ENCODE data around the gene PTPRD.

Gene PTPRD

GRCh38 chr9:8473244-8474020, 2139.4 kb downstream of the PTPRD start:
- peak in 2 of 56 donors; percentile 9 for DNase-seq

- no peak for DNase-seq
Measured at GRCh38 chr9:8468045-8468637, 2144.7 kb downstream of the PTPRD start.

GRCh38 chr9:8457816-8458215, 2155.0 kb downstream of the PTPRD start:
- no peak for DNase-seq

GRCh38 chr9:8457055-8457454, 2155.7 kb downstream of the PTPRD start:
- DNase-seq: no peak

- no peak for DNase-seq
Measured at GRCh38 chr9:8456344-8456743, 2156.5 kb downstream of the PTPRD start.

DNA sequence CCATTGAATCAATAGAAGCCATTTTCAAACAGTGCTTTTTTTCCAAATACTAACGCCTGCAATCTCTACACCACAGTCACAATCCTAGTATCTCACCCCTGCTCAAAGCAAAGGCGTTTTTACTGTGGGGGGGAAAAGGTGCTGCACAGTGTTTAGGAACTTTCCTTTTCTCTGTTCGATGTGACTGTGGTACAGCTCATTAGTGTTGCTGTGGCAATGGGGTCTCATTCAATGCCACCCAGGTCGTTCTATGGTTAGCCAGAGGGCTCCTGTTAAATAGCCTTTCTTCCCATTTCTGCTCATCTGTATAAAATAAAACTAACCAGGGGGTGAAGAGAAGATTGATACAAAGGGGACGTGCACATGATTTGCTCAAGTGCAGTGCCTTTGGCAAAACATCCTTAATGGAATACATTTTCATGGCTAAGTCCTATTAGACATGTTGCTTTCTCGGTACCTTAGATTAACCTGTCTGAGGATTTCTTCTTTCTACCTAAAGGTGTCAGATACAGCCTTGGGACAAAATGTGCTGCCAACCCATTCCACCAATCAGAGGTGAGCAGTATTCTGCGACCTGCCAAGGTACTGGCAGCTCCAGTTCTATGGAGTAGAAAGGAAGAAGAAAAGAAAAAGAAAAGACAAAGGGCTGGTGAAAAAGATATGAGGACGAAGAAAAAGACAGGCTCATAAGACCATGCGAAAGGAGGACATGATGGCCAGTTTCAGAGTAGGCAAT, 2161.8 kb downstream of the PTPRD start:
- no peak for DNase-seq

DNA sequence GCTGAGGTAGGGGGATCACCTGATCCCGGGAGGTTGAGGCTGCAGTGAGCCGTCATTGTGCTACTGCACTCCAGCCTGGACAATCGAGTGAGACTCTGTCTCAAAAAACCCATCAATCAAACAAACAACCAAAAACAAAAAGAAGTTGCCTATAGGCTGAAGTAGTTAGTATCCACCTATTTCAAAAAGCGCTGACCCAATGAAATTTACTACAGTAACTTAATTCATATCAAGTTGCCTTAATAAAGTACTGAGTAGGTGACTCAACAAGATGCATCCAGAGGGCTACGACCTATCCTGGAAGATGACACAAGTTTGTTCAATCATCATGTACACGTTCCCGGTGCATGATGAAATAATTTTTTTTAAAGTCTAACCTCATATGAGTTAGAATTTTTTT, 2164.6 kb downstream of the PTPRD start:
- DNase-seq: no peak

DNA sequence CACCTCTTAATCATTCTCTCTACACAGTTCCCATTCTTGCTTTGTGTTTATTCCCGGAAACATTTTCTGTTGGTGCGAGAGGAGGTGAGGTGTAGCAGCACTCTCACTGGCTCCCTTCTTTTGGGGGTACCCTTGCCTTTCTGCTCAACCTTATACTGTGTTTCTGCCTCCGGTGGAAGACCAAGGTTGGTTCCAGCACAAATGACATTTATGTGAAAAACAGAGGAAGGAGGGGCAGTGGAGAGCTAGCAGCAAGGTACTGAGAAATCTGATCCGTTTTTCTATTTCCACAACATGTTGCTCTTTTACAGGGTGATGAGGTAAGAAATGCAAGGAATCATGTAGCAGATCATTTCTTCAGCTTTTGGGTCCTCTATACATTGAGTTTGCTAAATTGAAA, 2165.2 kb downstream of the PTPRD start:
- no peak for DNase-seq

DNA sequence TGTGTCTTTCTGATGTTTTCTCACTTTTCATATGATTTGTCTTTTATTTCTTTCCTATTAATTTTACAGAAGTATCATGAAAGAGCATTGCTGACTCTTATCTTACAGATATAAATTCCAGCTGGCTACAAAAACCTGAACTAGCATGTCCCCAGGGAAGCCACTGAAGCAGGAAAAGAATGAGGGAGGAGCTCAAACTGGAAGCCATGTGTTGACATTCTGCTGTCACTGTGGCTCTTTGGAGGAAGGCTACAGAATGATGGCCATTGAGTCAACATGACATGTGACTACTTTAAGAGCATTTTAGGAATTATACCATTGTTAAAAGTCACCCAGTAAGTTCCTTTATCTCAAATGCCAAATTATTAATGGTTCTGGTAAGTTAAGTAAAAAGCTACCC, 2174.9 kb downstream of the PTPRD start:
- no peak for DNase-seq

GRCh38 chr9:8437259-8437658, 2175.5 kb downstream of the PTPRD start:
- DNase-seq: no peak

GRCh38 chr9:8436786-8437185, 2176.0 kb downstream of the PTPRD start:
- no peak for DNase-seq

GRCh38 chr9:8434621-8435020, 2178.2 kb downstream of the PTPRD start:
- DNase-seq: no peak

DNA sequence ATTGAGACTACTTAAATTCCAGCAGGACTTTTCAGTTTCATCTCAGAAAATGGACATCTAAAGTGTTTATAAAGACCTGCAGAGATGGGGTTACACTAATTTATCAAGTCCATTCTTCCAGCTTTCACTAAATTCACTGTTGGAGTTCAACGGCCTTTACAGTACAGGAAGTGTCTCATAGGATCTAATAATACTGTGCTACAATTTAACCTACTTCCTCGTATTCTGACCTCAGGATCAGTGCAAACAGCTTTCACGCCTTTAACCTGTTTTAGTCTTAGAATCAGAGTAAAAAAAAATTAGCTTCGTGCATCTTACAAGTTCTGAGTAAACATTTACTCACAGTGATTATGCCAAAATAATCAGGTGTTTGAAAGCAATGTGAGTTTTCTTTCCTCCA, 2180.6 kb downstream of the PTPRD start:
- no peak for DNase-seq

DNA sequence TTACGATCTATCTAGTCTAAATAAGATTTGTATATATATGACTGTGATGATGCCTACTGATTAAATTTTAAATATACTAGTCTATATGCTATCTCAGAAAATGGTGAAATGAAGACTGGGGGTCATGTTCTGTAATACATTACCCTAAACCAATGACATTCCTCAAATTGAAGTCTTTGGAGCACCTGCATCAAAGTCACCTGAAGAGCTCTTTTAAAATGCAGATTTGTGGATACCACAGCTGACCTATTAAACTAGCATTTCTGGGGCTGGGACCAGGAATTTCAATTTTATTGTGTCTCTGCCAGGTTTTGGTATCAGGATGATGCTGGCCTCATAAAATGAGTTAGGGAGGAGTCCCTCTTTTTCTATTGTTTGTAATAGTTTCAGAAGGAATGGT, 2181.3 kb downstream of the PTPRD start:
- DNase-seq: no peak

DNA sequence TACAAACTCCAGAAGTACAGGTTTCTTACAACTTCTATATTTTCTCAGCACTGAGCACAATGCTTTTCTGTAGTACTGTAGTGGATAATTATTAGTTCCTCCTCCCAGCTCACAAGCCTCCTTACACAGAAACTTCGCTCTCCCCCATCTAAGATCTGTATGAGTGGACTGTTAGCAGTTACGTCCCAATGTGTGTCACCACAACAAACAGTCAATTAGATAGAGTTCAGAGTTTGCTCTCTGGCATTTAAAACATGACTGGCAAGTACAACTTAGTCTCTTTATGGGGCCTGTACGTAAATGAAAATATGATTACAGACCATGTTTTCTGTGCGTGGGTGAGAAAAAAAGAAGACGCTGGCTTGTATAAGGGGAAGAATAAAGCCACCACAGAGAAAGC, 2181.9 kb downstream of the PTPRD start:
- no peak for DNase-seq

DNA sequence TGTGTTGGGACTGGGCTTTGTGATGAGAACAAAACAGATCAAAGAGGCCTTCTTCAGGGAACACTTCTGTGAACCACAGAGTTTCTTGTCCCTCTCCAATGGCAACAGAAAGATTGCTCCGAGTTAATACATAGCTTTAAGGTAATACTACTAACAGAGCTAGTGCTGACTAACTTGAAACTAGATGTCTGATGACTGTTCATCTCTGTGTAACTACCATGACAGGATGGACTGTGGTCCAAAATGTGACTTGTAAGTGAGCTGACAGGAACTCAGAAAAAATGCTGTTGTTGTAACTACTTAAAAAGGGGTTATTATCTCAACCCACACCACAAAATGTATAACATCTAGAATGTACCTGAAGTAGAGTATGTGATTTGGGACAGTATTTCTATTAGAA, 2183.0 kb downstream of the PTPRD start:
- no peak for DNase-seq

DNA sequence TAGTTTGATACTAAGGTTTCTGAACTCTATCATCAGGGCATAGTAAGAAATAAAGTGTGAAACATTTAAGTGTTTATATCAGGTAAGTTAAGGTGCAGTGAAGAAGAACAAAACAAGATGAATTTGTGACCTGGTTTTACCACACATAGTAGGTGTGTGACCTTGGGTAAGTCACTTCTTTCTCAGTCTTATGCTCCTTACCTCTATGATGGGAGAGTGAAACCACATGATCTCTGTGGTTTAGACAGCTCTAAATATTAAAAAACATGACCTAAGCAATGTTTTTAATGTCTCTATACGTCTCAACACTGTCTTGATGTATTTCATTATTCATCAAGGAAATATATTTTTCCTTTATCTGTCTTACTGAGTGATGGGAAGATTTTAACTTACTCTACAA, 2183.6 kb downstream of the PTPRD start:
- no peak for DNase-seq

- DNase-seq: no peak
Measured at GRCh38 chr9:8428389-8428788, 2184.4 kb downstream of the PTPRD start.

DNA sequence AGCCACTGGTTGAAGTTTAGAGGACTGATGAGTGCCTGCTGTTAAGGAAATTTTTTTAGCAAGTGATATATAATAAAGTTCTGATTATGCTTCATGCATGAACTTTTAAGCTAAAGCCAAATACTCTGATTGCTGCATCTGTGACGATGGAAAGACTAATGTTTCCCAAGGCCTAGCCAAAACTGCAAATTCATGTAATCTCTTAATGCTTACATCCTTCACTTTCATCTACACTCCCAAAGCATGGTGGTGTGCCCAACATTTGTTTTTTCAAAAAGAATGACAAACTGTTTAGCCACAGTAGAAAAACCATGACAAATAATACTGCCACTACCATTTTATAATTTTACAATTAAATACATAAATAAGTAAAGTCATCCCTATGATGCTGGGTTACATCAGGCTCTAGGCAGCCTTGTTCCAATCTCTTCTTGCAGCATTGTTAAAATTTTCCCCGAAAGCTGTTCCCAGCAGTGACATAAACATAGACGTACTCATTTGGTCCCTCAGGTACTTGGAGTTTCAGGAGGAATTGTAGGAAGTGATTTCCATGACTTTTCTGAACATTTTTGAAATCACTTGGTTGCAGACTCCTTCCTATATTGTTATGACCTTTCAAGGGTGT, 2187.9 kb downstream of the PTPRD start:
- no peak for DNase-seq

DNA sequence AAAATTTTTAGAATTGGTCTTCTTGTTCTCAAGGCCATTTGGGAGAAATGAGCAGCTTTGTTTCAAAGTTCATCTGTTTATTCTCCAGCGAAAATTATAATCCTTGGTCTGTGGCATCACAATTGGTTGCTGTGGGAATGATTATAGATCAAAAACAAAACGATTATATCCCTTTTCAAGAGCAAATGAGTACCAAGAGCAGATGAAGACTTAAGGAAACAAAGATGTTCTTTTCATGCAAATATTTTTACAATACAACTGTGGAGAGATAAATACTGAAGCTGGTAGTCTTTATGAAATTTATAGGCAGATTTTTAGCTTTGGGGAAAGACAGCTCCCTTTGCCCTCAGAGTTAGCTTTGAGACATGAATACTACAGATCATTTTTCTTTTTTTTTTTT, 2192.4 kb downstream of the PTPRD start:
- DNase-seq: no peak

GRCh38 chr9:8419596-8420275, 2193.1 kb downstream of the PTPRD start:
- no peak for DNase-seq

- no peak for DNase-seq
Measured at GRCh38 chr9:8417341-8417740, 2195.5 kb downstream of the PTPRD start.

All from nucleus accumbens (tissue), 56 donors.